ENCODE results near the gene HIPK2.

DNA sequence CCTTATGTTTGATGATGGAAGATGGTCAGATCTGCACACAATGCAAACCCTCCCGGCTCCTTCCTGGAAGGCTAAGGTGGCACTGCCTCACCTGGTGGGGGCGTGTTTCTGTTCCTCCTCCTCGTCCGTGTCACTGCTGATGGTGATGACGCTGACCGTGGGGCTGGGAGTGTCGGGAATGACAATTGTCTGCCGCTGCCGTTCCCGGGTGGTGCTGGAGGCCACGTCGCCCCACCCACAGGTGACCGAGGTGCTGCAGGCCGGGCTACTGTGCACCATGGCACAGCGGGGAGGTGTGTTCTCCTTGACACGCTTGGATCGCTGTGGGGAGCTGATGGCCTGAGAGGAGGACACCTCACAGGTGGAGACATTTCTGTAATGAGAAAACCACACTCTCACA, 181.2 kb downstream of the HIPK2 start:
- TF ChIP-seq, protein P1, sequence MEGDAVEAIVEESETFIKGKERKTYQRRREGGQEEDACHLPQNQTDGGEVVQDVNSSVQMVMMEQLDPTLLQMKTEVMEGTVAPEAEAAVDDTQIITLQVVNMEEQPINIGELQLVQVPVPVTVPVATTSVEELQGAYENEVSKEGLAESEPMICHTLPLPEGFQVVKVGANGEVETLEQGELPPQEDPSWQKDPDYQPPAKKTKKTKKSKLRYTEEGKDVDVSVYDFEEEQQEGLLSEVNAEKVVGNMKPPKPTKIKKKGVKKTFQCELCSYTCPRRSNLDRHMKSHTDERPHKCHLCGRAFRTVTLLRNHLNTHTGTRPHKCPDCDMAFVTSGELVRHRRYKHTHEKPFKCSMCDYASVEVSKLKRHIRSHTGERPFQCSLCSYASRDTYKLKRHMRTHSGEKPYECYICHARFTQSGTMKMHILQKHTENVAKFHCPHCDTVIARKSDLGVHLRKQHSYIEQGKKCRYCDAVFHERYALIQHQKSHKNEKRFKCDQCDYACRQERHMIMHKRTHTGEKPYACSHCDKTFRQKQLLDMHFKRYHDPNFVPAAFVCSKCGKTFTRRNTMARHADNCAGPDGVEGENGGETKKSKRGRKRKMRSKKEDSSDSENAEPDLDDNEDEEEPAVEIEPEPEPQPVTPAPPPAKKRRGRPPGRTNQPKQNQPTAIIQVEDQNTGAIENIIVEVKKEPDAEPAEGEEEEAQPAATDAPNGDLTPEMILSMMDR (conservative IDR thresholded peaks at IDR 0.05; ENCODE audit: low read depth, low read length) = no peak
- TF ChIP-seq EZH2 (IDR thresholded peaks at IDR 0.05; ENCODE audit: borderline replicate concordance, low read depth, low read length, poor library complexity, severe bottlenecking) = no peak
